Spleen (tissue), 7 donors: ENCODE data around the gene HIVEP3.

Source experiments
- CTCF ChIP-seq, 11 experiments: fragments of 200-600 bp in 7 of 11; fragments of 450-650 bp in 4 of 11; sonication (generic) in 4 of 11; IDR thresholded peaks in 8 of 11; conservative IDR thresholded peaks in 3 of 11; 1 replicate in 7 of 11; 2 replicates in 4 of 11; pipeline versions ENCODE4 v1.4.0 to v1.8.0; 2016 to 2021; ENCODE audit warnings: antibody characterized with exemption in 11 of 11, inconsistent platforms in 4 of 11, mild to moderate bottlenecking in 1 of 11
- POLR2A ChIP-seq, 3 donors: fragments of 450-650 bp; IDR thresholded peaks; one replicate each; pipeline ENCODE4 v1.5.1; 2017; ENCODE audit warnings: antibody characterized with exemption in 3 of 3, mild to moderate bottlenecking in 1 of 3
- POLR2AphosphoS5 ChIP-seq, 3 donors: sonication (generic); formaldehyde crosslinking; IDR thresholded peaks; one replicate each; pipeline ENCODE4 v1.5.1; 2017; ENCODE audit warnings: antibody characterized with exemption in 3 of 3
- donor health status: DM: no; HTN: no; CAD: no; lungs with moderate emphysema.
- donor health status: DM: no; HTN: no; CAD: no.
- donor health status: DM: no; HTN: no; CAD: no.

DNA sequence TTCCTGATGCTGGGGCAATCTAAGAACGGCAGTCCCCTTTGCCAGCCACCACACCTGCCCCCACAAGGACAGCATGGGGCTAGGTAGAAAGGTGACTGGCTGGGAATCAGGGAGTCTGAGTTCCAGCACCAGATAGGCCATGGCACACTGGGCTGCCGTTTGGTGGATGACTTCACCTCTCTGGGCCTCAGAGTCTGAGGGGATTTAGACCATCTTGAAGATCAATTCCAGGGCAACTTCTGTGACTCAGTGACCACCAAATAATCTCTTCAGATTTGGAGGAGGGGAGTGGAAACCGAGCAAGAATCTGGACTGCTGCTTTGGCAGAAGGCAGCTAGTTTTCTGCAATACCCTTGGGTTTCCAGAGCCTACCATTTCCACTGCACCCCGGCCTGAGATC lies 342.1 kb downstream of the HIVEP3 start:
- TF ChIP-seq CTCF (IDR thresholded peaks at IDR 0.05 in 8 of 11, conservative IDR thresholded peaks at IDR 0.05 in 3 of 11), result no peak
- TF ChIP-seq POLR2AphosphoS5 (IDR thresholded peaks at IDR 0.05), result no peak
- TF ChIP-seq POLR2A (IDR thresholded peaks at IDR 0.05), result no peak
